MM.1S (cell line): ENCODE results near the gene NELFA.
A peak's percentile ranks its signal among the peaks of the same experiment; 100 is the strongest.
"Not testable (repeated sequence)": the region's sequence is repeated elsewhere in the genome, so short reads cannot be mapped to it uniquely, and the experiment has no call there.

Experiments
- DNase-seq: peaks from one replicate; pipeline ENCODE4 v3.0.0-alpha.2; 2015
- H2AFZ ChIP-seq: fragments of 300-600 bp; sonication (generic); 2 replicates; pipeline ENCODE4 v1.6.0; 2016; ENCODE audit warnings: antibody characterized with exemption, low read length
- H3F3A ChIP-seq: fragments of 300-600 bp; sonication (generic); 2 replicates; pipeline ENCODE4 v1.6.1; 2016; ENCODE audit warnings: mild to moderate bottlenecking, antibody characterized with exemption, low read length, moderate library complexity, mixed read lengths; ENCODE audit not compliant: insufficient read depth
- H3K27ac ChIP-seq: fragments of 300-600 bp; sonication (generic); 2 replicates; pipeline ENCODE4 v1.5.1; 2016; ENCODE audit warnings: mild to moderate bottlenecking, low read length
- H3K27me3 ChIP-seq: fragments of 300-600 bp; sonication (generic); replicated peaks from 2 replicates; pipeline ENCODE4 v1.6.0; 2016; ENCODE audit warnings: low read length; ENCODE audit not compliant: insufficient read depth
- H3K36me3 ChIP-seq: fragments of 300-600 bp; sonication (generic); replicated peaks from 2 replicates; pipeline ENCODE4 v1.6.1; 2016; ENCODE audit warnings: mild to moderate bottlenecking, low read length, mixed read lengths; ENCODE audit not compliant: insufficient read depth
- H3K4me1 ChIP-seq: fragments of 300-600 bp; sonication (generic); 2 replicates; pipeline ENCODE4 v1.6.1; 2016; ENCODE audit warnings: low read length, mixed read lengths
- H3K4me2 ChIP-seq: fragments of 300-600 bp; sonication (generic); 2 replicates; pipeline ENCODE4 v1.6.0; 2016; ENCODE audit warnings: low read depth, low read length
- H3K4me3 ChIP-seq: fragments of 300-600 bp; sonication (generic); 2 replicates; pipeline ENCODE4 v1.5.1; 2016; ENCODE audit warnings: low read length, mixed read lengths
- H3K79me2 ChIP-seq: fragments of 300-600 bp; sonication (generic); 2 replicates; pipeline ENCODE4 v1.6.1; 2016; ENCODE audit warnings: mixed run types, low read length, mixed read lengths
- H3K9ac ChIP-seq: fragments of 300-600 bp; sonication (generic); 2 replicates; pipeline ENCODE4 v1.6.1; 2016; ENCODE audit warnings: low read length, mixed read lengths
- H3K9me2 ChIP-seq: fragments of 300-600 bp; sonication (generic); replicated peaks from 2 replicates; pipeline ENCODE4 v1.6.1; 2016; ENCODE audit warnings: mild to moderate bottlenecking, low read length, mixed read lengths; ENCODE audit not compliant: insufficient read depth
- H3K9me3 ChIP-seq: fragments of 300-600 bp; sonication (generic); replicated peaks from 2 replicates; pipeline ENCODE4 v1.6.1; 2016; ENCODE audit warnings: mild to moderate bottlenecking, low read length, mixed read lengths; ENCODE audit not compliant: insufficient read depth
- H4K20me1 ChIP-seq: fragments of 300-600 bp; sonication (generic); 2 replicates; pipeline ENCODE4 v1.6.1; 2016; ENCODE audit warnings: mild to moderate bottlenecking, low read length, moderate library complexity, mixed read lengths; ENCODE audit not compliant: insufficient read depth
- CTCF ChIP-seq: fragments of 300-600 bp; sonication (generic); IDR thresholded peaks from 2 replicates; pipeline ENCODE4 v1.5.1; 2016; ENCODE audit warnings: antibody characterized with exemption, low read length, mixed read lengths
- EZH2 ChIP-seq: fragments of 300-600 bp; sonication (generic); optimal IDR thresholded peaks from 2 replicates; pipeline ENCODE3; 2017; ENCODE audit warnings: low read depth, mild to moderate bottlenecking, antibody characterized with exemption, low read length, mixed read lengths
- EZH2phosphoT487 ChIP-seq: fragments of 300-600 bp; sonication (generic); IDR thresholded peaks from 2 replicates; pipeline ENCODE4 v1.6.1; 2018; ENCODE audit warnings: antibody characterized with exemption, low read length

The NELFA gene

GRCh38 chr4:2041239-2042130, 32.7 kb upstream of the NELFA start:
- Histone ChIP-seq H3K4me3 (peak overlapping the region; percentile 93), H2AFZ (peak overlapping the region; percentile 97), H3K9ac (peak overlapping the region; percentile 49; the same call in 1 of the 2 replicates)

GRCh38 chr4:2040391-2041238, 31.8 kb upstream of the NELFA start:
- no peak overlapping the region for H3K9ac ChIP-seq
- H3K9me2 ChIP-seq = no peaks in the 10 kb centered on the region
- no peaks in the 10 kb centered on the region for H4K20me1 ChIP-seq
- TF ChIP-seq CTCF (no peak), EZH2phosphoT487 (no peak), EZH2 (no peak)
- no peaks in the 10 kb centered on the region for H3K36me3 ChIP-seq
- peak overlapping the region; percentile 93; the same call in 1 of the 2 replicates for H3K4me3 ChIP-seq
- no peaks in the 10 kb centered on the region for H3K79me2 ChIP-seq
- no peaks in the 10 kb centered on the region; the same call in 1 of the 2 replicates for H3F3A ChIP-seq
- H3K4me1 ChIP-seq = 0 out of 2 replicates have a peak, but pooled peaks cover 3% of the 10 kb centered on the region
- peaks cover 25% of the 10 kb centered on the region for H3K27me3 ChIP-seq
- H3K27ac ChIP-seq = no peak overlapping the region
- no peak overlapping the region for H2AFZ ChIP-seq
- H3K4me2 ChIP-seq = peak overlapping the region; percentile 100; the same call in 1 of the 2 replicates
- no peaks in the 10 kb centered on the region for H3K9me3 ChIP-seq
- no peak for DNase-seq

More at GRCh38 chr4:2041239-2042130, 32.7 kb upstream of the NELFA start:
- H3F3A ChIP-seq = no peaks in the 10 kb centered on the region; the same call in 1 of the 2 replicates
- no peaks in the 10 kb centered on the region for H3K36me3 ChIP-seq
- H4K20me1 ChIP-seq = no peaks in the 10 kb centered on the region
- peak overlapping the region; percentile 100 for H3K4me2 ChIP-seq
- H3K27me3 ChIP-seq = peaks cover 25% of the 10 kb centered on the region
- 0 out of 2 replicates have a peak, but pooled peaks cover 3% of the 10 kb centered on the region for H3K4me1 ChIP-seq
- H3K27ac ChIP-seq = no peak overlapping the region
- no peaks in the 10 kb centered on the region for H3K9me3 ChIP-seq
- peak; percentile 90 for DNase-seq
- no peaks in the 10 kb centered on the region for H3K79me2 ChIP-seq
- H3K9me2 ChIP-seq = no peaks in the 10 kb centered on the region
- TF ChIP-seq EZH2 = peak; percentile 69
- no peak for TF ChIP-seq EZH2phosphoT487

- Histone ChIP-seq H3K9ac (no peak overlapping the region), H3K9me3 (no peaks in the 10 kb centered on the region), H3K27ac (no peak overlapping the region), H3K4me3 (no peak overlapping the region), H3K4me1 (0 out of 2 replicates have a peak, but pooled peaks cover 3% of the 10 kb centered on the region), H3K27me3 (peaks cover 29% of the 10 kb centered on the region), H2AFZ (no peak overlapping the region), H4K20me1 (no peaks in the 10 kb centered on the region), H3K79me2 (no peaks in the 10 kb centered on the region), H3F3A (no peaks in the 10 kb centered on the region; the same call in 1 of the 2 replicates), H3K9me2 (no peaks in the 10 kb centered on the region), H3K4me2 (no peak overlapping the region), H3K36me3 (no peaks in the 10 kb centered on the region)
- no peak for TF ChIP-seq EZH2
- no peak for DNase-seq
Observed at GRCh38 chr4:2036866-2037265, 28.1 kb upstream of the NELFA start.

GRCh38 chr4:2036327-2036726, 27.6 kb upstream of the NELFA start:
- H4K20me1 ChIP-seq = no peaks in the 10 kb centered on the region
- no peaks in the 10 kb centered on the region for H3K79me2 ChIP-seq
- no peak overlapping the region for H3K9ac ChIP-seq
- no peak overlapping the region for H3K4me3 ChIP-seq
- H3K4me2 ChIP-seq = no peak overlapping the region
- no peak overlapping the region for H2AFZ ChIP-seq
- no peak for TF ChIP-seq CTCF
- no peak for TF ChIP-seq EZH2phosphoT487
- no peak for TF ChIP-seq EZH2
- no peak overlapping the region for H3K27ac ChIP-seq
- H3K27me3 ChIP-seq = peaks cover 25% of the 10 kb centered on the region
- no peaks in the 10 kb centered on the region for H3K36me3 ChIP-seq
- H3K4me1 ChIP-seq = 0 out of 2 replicates have a peak, but pooled peaks cover 2% of the 10 kb centered on the region
- H3F3A ChIP-seq = no peaks in the 10 kb centered on the region; the same call in 1 of the 2 replicates
- no peaks in the 10 kb centered on the region for H3K9me2 ChIP-seq
- no peaks in the 10 kb centered on the region for H3K9me3 ChIP-seq
- DNase-seq = no peak

- not testable (repeated sequence) for H3K36me3 ChIP-seq, H3K9me3 ChIP-seq, DNase-seq, H3K4me2 ChIP-seq, H3K79me2 ChIP-seq, H3K4me3 ChIP-seq, H3K4me1 ChIP-seq, H3K9ac ChIP-seq, H3F3A ChIP-seq, H3K27ac ChIP-seq, H4K20me1 ChIP-seq, H2AFZ ChIP-seq, H3K9me2 ChIP-seq
- peaks cover 11% of the 10 kb centered on the region for H3K27me3 ChIP-seq
Observed at GRCh38 chr4:2031161-2031560, 22.4 kb upstream of the NELFA start.
